CD4-positive, CD25-positive, alpha-beta regulatory T cell (primary cell): ENCODE measurements around the gene ADAM12. TPM values are rescaled to one million over a fixed set of nuclear protein-coding genes. Genes with fewer than 3 reads are reported as not detected.

Source experiments
- ATAC-seq, 2 donors: fragments of 150-1000 bp; cut with Tn5 transposase; one replicate each; pipeline ENCODE4 v1.10.0; 2021; ENCODE audit warnings: low read depth in 2 of 2, moderate number of reproducible peaks in 2 of 2, moderate library complexity in 1 of 2
- DNase-seq, 3 donors: peaks; one replicate each; pipeline versions ENCODE4 v3.0.0 to v3.0.0-alpha.2; 2012 to 2022; ENCODE audit warnings: mixed read lengths in 1 of 3
- H3K27ac ChIP-seq: one replicate; pipeline ENCODE4 v1.7.0; 2013; ENCODE audit warnings: mild to moderate bottlenecking, low read length; ENCODE audit not compliant: insufficient read depth, poor library complexity, severe bottlenecking
- H3K27me3 ChIP-seq: one replicate; pipeline ENCODE4 v1.7.0; 2013; ENCODE audit warnings: low read length; ENCODE audit not compliant: control insufficient read depth, insufficient read depth
- H3K36me3 ChIP-seq: one replicate; pipeline ENCODE4 v1.7.0; 2013; ENCODE audit warnings: mild to moderate bottlenecking, low read length, moderate library complexity; ENCODE audit not compliant: control insufficient read depth, insufficient read depth
- H3K4me1 ChIP-seq: 2 replicates; pipeline ENCODE4 v1.7.0; 2013; ENCODE audit warnings: mild to moderate bottlenecking, low read length; ENCODE audit not compliant: insufficient read depth, control insufficient read depth, poor library complexity, severe bottlenecking
- H3K4me3 ChIP-seq: one replicate; pipeline ENCODE4 v1.7.0; 2013; ENCODE audit warnings: low read depth, mild to moderate bottlenecking, low read length, moderate library complexity
- H3K9me3 ChIP-seq, 2 experiments: 1 replicate in 1 of 2; 2 replicates in 1 of 2; pipeline ENCODE4 v1.7.0; 2013; ENCODE audit warnings: low read length in 2 of 2, mild to moderate bottlenecking in 1 of 2, moderate library complexity in 1 of 2; ENCODE audit not compliant: control insufficient read depth in 2 of 2
- H3K27ac Mint-ChIP-seq, 3 donors: one replicate each; pipeline ENCODE4 v1.8.0; 2020 to 2022; ENCODE audit warnings: mild to moderate bottlenecking in 3 of 3, mixed read lengths in 3 of 3, moderate library complexity in 2 of 3
- H3K27me3 Mint-ChIP-seq: one replicate; pipeline ENCODE4 v1.8.0; 2022; ENCODE audit warnings: mild to moderate bottlenecking, mixed read lengths
- H3K36me3 Mint-ChIP-seq: one replicate; pipeline ENCODE4 v1.8.0; 2020; ENCODE audit warnings: mixed read lengths
- H3K4me1 Mint-ChIP-seq, 4 donors: one replicate each; pipeline ENCODE4 v1.8.0; 2020 to 2022; ENCODE audit warnings: mixed read lengths in 4 of 4, mild to moderate bottlenecking in 1 of 4
- H3K4me3 Mint-ChIP-seq, 4 donors: one replicate each; pipeline ENCODE4 v1.8.0; 2020 to 2022; ENCODE audit warnings: mild to moderate bottlenecking in 4 of 4, mixed read lengths in 4 of 4, moderate library complexity in 3 of 4
- H3K9me3 Mint-ChIP-seq, 7 donors: one replicate each; pipeline ENCODE4 v1.8.0; 2020 to 2022; ENCODE audit warnings: mixed read lengths in 7 of 7, mild to moderate bottlenecking in 3 of 7, moderate library complexity in 2 of 7
- polyA plus RNA-seq, 4 donors: library from polyadenylated mRNA; unstranded; fragments of 300-500 nt; fragmentation: Illumina TruSeq; gene quantifications; one replicate each; pipeline ENCODE4 v1.2.3, GENCODE V29; 2021
- total RNA-seq: library from RNA; stranded (reverse); gene quantifications from one replicate; pipeline ENCODE4 v1.2.3, GENCODE V29; 2022

ADAM12 gene
- total and polyA plus RNA-seq, 5 donors from 2014 or later, result 1.3 to 3.8 (median 1.9) TPM

DNA sequence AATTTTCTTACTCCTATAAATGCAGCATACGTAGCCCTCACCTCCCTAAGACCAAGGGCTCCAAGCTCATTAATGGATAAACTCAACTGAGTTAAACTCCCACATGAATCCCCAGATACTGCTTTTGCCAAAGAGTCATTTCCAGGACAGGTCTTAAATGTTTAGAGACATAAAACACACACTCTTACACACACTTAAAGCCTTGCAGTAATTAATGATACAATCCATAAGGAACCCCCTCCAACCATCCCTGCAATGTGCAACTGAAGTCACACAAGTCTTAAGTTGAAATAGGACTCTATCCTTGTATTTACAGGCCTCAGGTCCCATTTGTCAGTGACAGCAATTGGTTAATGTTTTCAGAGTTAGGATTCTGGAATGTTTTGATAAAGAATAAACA lies 297.8 kb downstream of the ADAM12 start:
- no peak overlapping the region for H3K4me3 Mint-ChIP-seq
- no peaks in the 10 kb centered on the region for H3K36me3 Mint-ChIP-seq
- H3K9me3 Mint-ChIP-seq, result no peaks in the 10 kb centered on the region
- H3K27me3 Mint-ChIP-seq, result no peaks in the 10 kb centered on the region
- Histone ChIP-seq H3K27me3 (no peaks in the 10 kb centered on the region), H3K36me3 (no peaks in the 10 kb centered on the region), H3K9me3 (no peaks in the 10 kb centered on the region), H3K4me3 (no peak overlapping the region), H3K27ac (no peak overlapping the region), H3K4me1 (no peaks in the 10 kb centered on the region)
- DNase-seq, result no peak
- no peak overlapping the region for H3K27ac Mint-ChIP-seq
- ATAC-seq, result no peak
- no peaks in the 10 kb centered on the region for H3K4me1 Mint-ChIP-seq

DNA sequence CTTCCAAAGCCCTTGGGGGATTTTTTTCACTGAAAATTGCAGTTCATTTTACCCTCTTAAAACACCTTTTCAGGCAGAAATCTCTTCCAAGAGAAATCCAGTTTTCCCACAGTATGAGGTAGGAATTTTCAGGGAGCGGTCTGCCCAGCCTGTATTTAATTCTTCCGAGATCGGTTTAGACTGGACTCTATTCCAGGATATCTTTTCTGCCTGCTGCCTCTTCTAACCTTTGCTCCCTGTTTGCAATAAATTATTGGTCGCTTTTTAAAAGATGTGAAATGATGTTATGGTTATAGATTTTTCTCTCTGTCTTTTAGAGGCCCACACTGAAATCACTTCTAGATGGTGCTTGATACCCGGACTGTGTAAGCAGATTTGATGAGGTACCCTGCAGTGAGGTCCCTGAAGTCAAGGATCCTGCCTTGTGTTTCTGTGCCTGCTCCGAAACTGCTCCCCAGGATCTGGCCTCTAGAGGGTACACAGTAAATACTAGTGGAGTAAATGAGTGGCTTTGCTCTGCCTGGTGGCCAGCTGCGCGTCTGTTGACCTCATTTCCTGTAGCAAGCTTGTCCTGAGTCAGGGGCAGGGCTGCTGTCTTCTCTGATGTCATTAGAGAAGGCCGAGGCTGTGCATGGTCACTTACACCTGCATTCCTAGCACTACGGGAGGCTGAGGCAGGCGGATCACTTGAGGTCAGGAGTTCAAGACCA lies 300.3 kb downstream of the ADAM12 start:
- H3K27me3 ChIP-seq, result no peaks in the 10 kb centered on the region
- Mint-ChIP-seq H3K9me3 (no peaks in the 10 kb centered on the region), H3K36me3 (no peaks in the 10 kb centered on the region), H3K4me1 (no peaks in the 10 kb centered on the region), H3K4me3 (no peak overlapping the region), H3K27me3 (no peaks in the 10 kb centered on the region), H3K27ac (no peak overlapping the region)
- no peaks in the 10 kb centered on the region for H3K4me1 ChIP-seq
- no peaks in the 10 kb centered on the region for H3K36me3 ChIP-seq
- ATAC-seq (no peak), DNase-seq (no peak)
- no peak overlapping the region for H3K27ac ChIP-seq
- H3K9me3 ChIP-seq, result no peaks in the 10 kb centered on the region
- H3K4me3 ChIP-seq, result no peak overlapping the region

DNA sequence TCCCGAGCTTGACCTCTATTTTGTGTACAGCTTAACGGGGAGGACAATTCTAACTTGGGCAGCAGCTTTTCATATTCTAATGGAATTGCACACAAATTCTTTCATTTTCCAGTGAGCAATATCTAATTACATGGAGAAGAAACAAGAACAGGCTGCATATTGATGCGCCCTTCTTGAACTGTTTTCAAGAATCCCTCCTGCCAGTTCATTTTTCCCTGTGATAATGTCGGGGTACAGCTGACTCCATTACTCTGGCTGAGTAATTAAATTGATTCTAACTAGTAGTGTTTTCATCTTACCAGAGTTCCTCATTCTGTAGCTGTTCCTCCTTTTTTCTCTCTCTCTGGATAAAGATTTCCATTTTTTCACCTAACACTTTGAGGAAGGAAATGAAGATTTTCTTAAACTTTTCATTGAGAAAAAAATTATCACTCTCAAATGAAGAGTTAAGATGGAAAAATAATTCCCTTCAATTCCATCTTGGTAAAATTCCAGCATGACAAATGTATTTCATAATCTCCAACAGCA lies 301.1 kb downstream of the ADAM12 start:
- Histone ChIP-seq H3K4me1 (no peaks in the 10 kb centered on the region), H3K27ac (no peak overlapping the region), H3K9me3 (no peaks in the 10 kb centered on the region), H3K27me3 (no peaks in the 10 kb centered on the region), H3K4me3 (no peak overlapping the region), H3K36me3 (no peaks in the 10 kb centered on the region)
- Mint-ChIP-seq H3K27ac (no peak overlapping the region), H3K36me3 (no peaks in the 10 kb centered on the region), H3K4me1 (no peaks in the 10 kb centered on the region), H3K9me3 (no peaks in the 10 kb centered on the region), H3K4me3 (no peak overlapping the region), H3K27me3 (no peaks in the 10 kb centered on the region)
- no peak for DNase-seq
- no peak for ATAC-seq

DNA sequence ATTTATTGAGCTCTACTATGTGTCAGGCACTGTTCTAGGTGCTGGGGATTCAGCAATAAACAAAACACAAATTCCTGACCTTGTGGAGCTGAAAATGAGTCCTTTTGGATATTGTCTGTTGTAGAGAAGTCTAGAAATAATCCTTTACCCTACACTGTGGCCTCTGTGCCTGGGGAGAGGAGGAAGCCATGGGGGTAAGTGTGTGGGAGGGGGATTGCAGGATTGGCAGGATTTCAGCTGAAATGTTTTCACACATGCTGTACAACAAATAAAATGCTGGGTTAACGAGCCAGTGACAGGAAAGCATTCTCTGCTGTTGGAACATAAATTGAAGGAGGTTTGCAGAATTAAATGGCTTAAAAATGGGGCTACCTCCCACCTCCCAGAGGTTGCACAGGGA lies 302.5 kb downstream of the ADAM12 start:
- Histone ChIP-seq H3K4me1 (no peaks in the 10 kb centered on the region), H3K27me3 (no peaks in the 10 kb centered on the region), H3K4me3 (no peak overlapping the region), H3K9me3 (no peaks in the 10 kb centered on the region), H3K27ac (no peak overlapping the region), H3K36me3 (no peaks in the 10 kb centered on the region)
- no peak overlapping the region for H3K27ac Mint-ChIP-seq
- no peaks in the 10 kb centered on the region for H3K27me3 Mint-ChIP-seq
- no peaks in the 10 kb centered on the region for H3K9me3 Mint-ChIP-seq
- no peaks in the 10 kb centered on the region for H3K36me3 Mint-ChIP-seq
- ATAC-seq (no peak), DNase-seq (no peak)
- H3K4me3 Mint-ChIP-seq, result no peak overlapping the region
- peaks cover 0 to 2% (median 0%) of the 10 kb centered on the region in 4 donors for H3K4me1 Mint-ChIP-seq

DNA sequence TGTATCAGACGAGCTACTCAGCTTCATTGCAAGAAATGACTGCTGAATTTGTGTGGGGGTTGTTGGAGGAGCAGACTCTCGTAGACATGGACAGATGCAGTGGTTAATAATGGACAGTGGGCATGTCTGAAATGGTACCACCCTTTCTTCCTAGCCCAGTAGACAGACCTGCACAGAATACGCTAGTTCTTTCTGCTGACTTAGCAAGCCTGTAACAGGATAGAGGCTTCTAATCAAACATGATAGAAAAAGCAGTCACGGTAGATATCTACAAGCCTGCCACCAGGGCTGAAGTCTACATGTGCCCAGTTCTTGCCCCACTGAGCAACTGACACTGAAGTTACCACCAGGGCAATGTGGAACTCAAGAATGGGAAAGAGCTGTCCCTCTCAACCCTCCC lies 303.9 kb downstream of the ADAM12 start:
- Mint-ChIP-seq H3K27ac (no peak overlapping the region), H3K36me3 (no peaks in the 10 kb centered on the region), H3K4me3 (no peak overlapping the region), H3K27me3 (no peaks in the 10 kb centered on the region), H3K4me1 (peaks cover 0 to 4% (median 0%) of the 10 kb centered on the region in 4 donors), H3K9me3 (no peaks in the 10 kb centered on the region)
- ATAC-seq, result no peak
- Histone ChIP-seq H3K9me3 (no peaks in the 10 kb centered on the region), H3K36me3 (no peaks in the 10 kb centered on the region), H3K4me3 (no peak overlapping the region), H3K27me3 (no peaks in the 10 kb centered on the region), H3K27ac (no peak overlapping the region), H3K4me1 (no peaks in the 10 kb centered on the region)
- DNase-seq, result no peak

DNA sequence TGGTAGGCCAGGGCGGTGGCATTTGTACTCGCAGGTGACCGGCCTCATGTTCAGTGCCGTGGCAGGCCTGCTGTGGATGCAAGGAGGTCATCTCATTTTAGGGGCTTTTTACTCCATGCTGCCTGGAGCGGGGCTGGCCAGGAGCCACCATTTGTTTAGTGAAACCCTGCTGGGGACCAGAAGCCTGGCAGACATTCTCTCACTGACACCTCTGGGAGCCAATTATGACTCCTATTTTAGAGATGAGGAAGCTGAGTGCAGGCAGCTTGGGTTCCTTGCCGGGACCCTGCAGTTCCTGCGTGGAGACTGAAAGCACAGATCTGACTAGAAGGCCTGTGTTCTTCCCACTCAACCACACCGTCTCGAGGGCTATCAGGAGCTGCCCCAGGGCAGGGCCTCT lies 305.3 kb downstream of the ADAM12 start:
- Mint-ChIP-seq H3K36me3 (no peaks in the 10 kb centered on the region), H3K4me1 (peaks cover 0 to 4% (median 0%) of the 10 kb centered on the region in 4 donors), H3K27ac (no peak overlapping the region), H3K9me3 (peaks cover 0 to 2% (median 0%) of the 10 kb centered on the region in 7 donors), H3K4me3 (no peak overlapping the region), H3K27me3 (no peaks in the 10 kb centered on the region)
- Histone ChIP-seq H3K4me1 (no peaks in the 10 kb centered on the region), H3K36me3 (no peaks in the 10 kb centered on the region), H3K4me3 (no peak overlapping the region), H3K27me3 (no peaks in the 10 kb centered on the region), H3K9me3 (no peaks in the 10 kb centered on the region), H3K27ac (no peak overlapping the region)
- ATAC-seq, result no peak
- DNase-seq, result no peak

DNA sequence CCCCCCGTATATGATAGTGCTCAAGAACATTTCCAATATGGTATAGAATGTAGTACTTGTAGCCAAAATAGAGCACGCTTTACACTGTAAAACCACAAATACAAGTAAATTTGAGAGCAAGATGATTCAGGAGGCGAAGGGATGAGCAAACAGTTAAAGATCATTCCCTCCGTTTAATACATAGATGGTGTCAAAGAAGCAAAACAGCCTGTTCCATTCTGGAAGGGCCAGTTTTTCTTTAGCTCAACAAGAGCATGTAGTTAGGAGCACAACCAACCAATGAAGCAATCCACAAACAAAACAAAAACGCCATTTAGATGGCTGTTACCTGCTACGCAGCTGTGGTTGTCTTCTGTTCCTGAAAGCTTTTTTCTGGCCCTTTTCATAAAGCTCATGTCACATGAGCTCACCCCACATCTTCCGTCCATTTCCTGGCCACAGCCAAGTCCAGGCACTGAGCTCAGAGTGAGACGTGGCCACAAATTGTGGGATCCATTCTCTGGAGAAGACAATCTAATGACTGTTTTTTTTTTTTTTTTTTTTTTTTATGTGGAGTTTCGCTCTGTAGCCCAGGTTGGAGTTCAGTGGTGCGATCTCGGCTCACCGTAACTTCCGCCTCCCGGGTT lies 306.3 kb downstream of the ADAM12 start:
- H3K4me3 ChIP-seq, result no peak overlapping the region

More for the DNA sequence above, 306.3 kb downstream of the ADAM12 start:
- Histone ChIP-seq H3K4me1 (no peaks in the 10 kb centered on the region), H3K9me3 (no peaks in the 10 kb centered on the region), H3K36me3 (no peaks in the 10 kb centered on the region), H3K27me3 (no peaks in the 10 kb centered on the region), H3K27ac (no peak overlapping the region)
- peaks cover 0 to 4% (median 0%) of the 10 kb centered on the region in 4 donors for H3K4me1 Mint-ChIP-seq
- ATAC-seq, result no peak
- DNase-seq, result no peak
- H3K9me3 Mint-ChIP-seq, result peaks cover 0 to 2% (median 0%) of the 10 kb centered on the region in 7 donors
- no peaks in the 10 kb centered on the region for H3K36me3 Mint-ChIP-seq
- no peaks in the 10 kb centered on the region for H3K27me3 Mint-ChIP-seq
- H3K27ac Mint-ChIP-seq, result no peak overlapping the region
- H3K4me3 Mint-ChIP-seq, result no peak overlapping the region
